ENCODE results near the gene KLHL4. TPM values are rescaled to one million over a fixed set of nuclear protein-coding genes. Genes with fewer than 3 reads are reported as not detected.

KLHL4 gene
- total RNA-seq, 2 experiments from 2014 or later = not detected

DNA sequence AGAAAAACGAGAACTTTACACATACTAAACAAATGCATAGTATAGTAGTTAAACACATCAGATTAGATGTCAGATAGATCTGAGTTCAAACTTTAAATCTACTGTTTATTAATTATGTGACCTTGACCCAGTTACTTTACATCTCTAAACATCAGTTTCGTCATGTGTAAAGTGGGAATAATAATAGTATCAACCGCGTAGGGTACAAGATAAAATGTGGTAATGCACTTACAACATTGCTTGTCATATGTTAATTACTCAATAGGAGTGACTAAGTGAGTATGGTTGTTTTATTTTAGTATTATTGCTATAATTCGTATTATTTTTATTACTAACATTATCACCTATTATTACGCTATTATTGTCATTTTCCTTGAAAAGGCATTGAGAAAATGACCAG, 144.2 kb downstream of the KLHL4 start:
- Histone ChIP-seq H3K9me3 (ENCODE audit: control insufficient read depth in 1 of 2, insufficient read depth in 1 of 2, low read length in 2 of 2) (no peaks in the 10 kb centered on the region), H3K27ac (ENCODE audit: low read depth in 1 of 2, low read length in 2 of 2) (no peak overlapping the region), H3K27me3 (ENCODE audit: control insufficient read depth in 1 of 2, insufficient read depth in 2 of 2, low read length in 2 of 2) (no peaks in the 10 kb centered on the region), H3K4me1 (ENCODE audit: insufficient read depth, low read length) (no peaks in the 10 kb centered on the region), H3K36me3 (ENCODE audit: insufficient read depth, low read length) (no peaks in the 10 kb centered on the region), H3K4me3 (ENCODE audit: low read length) (no peak overlapping the region)
- Mint-ChIP-seq H3K27ac (no peak overlapping the region), H3K4me3 (no peak overlapping the region), H3K4me1 (ENCODE audit: low read depth) (no peaks in the 10 kb centered on the region), H3K9me3 (no peaks in the 10 kb centered on the region), H3K27me3 (no peaks in the 10 kb centered on the region), H3K36me3 (ENCODE audit: low read depth) (no peaks in the 10 kb centered on the region)
- no peak for TF ChIP-seq CTCF (IDR thresholded peaks at IDR 0.05)
- DNase-seq (no peak), ATAC-seq (ENCODE audit: poor library complexity) (no peak)
- CTCF ChIA-PET = interaction anchor here (0.6 kb wide), 1 partner anchor 45 kb away, joined by 3 read pairs; no protein-coding TSS in a partner anchor
- intact Hi-C loops (cut with DNase I, micrococcal nuclease) = no loop called here
- POLR2A ChIA-PET = no interaction called here

- Histone ChIP-seq H3K36me3 (ENCODE audit: insufficient read depth, low read length) (no peaks in the 10 kb centered on the region), H3K4me1 (ENCODE audit: insufficient read depth, low read length) (no peaks in the 10 kb centered on the region), H3K4me3 (ENCODE audit: low read length) (no peak overlapping the region), H3K9me3 (ENCODE audit: control insufficient read depth in 1 of 2, insufficient read depth in 1 of 2, low read length in 2 of 2) (no peaks in the 10 kb centered on the region), H3K27ac (ENCODE audit: low read depth in 1 of 2, low read length in 2 of 2) (no peak overlapping the region), H3K27me3 (ENCODE audit: control insufficient read depth in 1 of 2, insufficient read depth in 2 of 2, low read length in 2 of 2) (no peaks in the 10 kb centered on the region)
- Mint-ChIP-seq H3K4me3 (no peak overlapping the region), H3K9me3 (no peaks in the 10 kb centered on the region), H3K4me1 (ENCODE audit: low read depth) (no peaks in the 10 kb centered on the region), H3K27me3 (no peaks in the 10 kb centered on the region), H3K27ac (no peak overlapping the region), H3K36me3 (ENCODE audit: low read depth) (no peaks in the 10 kb centered on the region)
- no peak for TF ChIP-seq CTCF (IDR thresholded peaks at IDR 0.05)
- ChIA-PET CTCF (no interaction called here), POLR2A (no interaction called here)
- intact Hi-C loops (cut with DNase I, micrococcal nuclease) = no loop called here
- DNase-seq (no peak), ATAC-seq (ENCODE audit: poor library complexity) (no peak)
Measured at GRCh38 chrX:87663421-87663820, 145.8 kb downstream of the KLHL4 start.

GRCh38 chrX:87664381-87664780, 146.8 kb downstream of the KLHL4 start:
- Histone ChIP-seq H3K4me3 (ENCODE audit: low read length) (no peak overlapping the region), H3K27me3 (ENCODE audit: control insufficient read depth in 1 of 2, insufficient read depth in 2 of 2, low read length in 2 of 2) (no peaks in the 10 kb centered on the region), H3K27ac (ENCODE audit: low read depth in 1 of 2, low read length in 2 of 2) (no peak overlapping the region), H3K36me3 (ENCODE audit: insufficient read depth, low read length) (no peaks in the 10 kb centered on the region), H3K4me1 (ENCODE audit: insufficient read depth, low read length) (no peaks in the 10 kb centered on the region), H3K9me3 (ENCODE audit: control insufficient read depth in 1 of 2, insufficient read depth in 1 of 2, low read length in 2 of 2) (no peaks in the 10 kb centered on the region)
- H3K36me3 Mint-ChIP-seq (ENCODE audit: low read depth) = no peaks in the 10 kb centered on the region
- H3K4me1 Mint-ChIP-seq (ENCODE audit: low read depth) = no peaks in the 10 kb centered on the region
- TF ChIP-seq CTCF (IDR thresholded peaks at IDR 0.05) = no peak
- no peaks in the 10 kb centered on the region for H3K27me3 Mint-ChIP-seq
- intact Hi-C loops (cut with DNase I, micrococcal nuclease) = no loop called here
- no peak overlapping the region for H3K4me3 Mint-ChIP-seq
- H3K27ac Mint-ChIP-seq = no peak overlapping the region
- DNase-seq (no peak), ATAC-seq (ENCODE audit: poor library complexity) (no peak)
- H3K9me3 Mint-ChIP-seq = no peaks in the 10 kb centered on the region
- ChIA-PET POLR2A (no interaction called here), CTCF (no interaction called here)
